Heart left ventricle (tissue), 13 donors: ENCODE results near the gene HS3ST3B1.

ENCODE experiments used
- CTCF ChIP-seq, 12 donors: fragments of 200-600 bp; sonication (generic) in 4 of 12; IDR thresholded peaks; one replicate each; pipeline versions ENCODE4 v1.5.0 to v1.8.0; 2018 to 2022; ENCODE audit warnings: antibody characterized with exemption in 12 of 12, mild to moderate bottlenecking in 5 of 12
- POLR2A ChIP-seq, 2 donors: fragments of 450-650 bp; IDR thresholded peaks; one replicate each; pipeline ENCODE4 v1.6.1; 2017; ENCODE audit warnings: antibody characterized with exemption in 2 of 2, mild to moderate bottlenecking in 2 of 2, moderate library complexity in 2 of 2
- donor health status: ischemic (EF 13 %, LVEDD 7.1; RV severe dilation, severe dysfunction).
- donor health status: DM: no; HTN: yes; CAD: no.
- donor health status: DM: no; HTN: no; CAD: no.
- donor health status: ischemic (EF 25% LVEDD 6.9; RV normal size, moderate dysfunction).
- donor health status: ischemic (EF 25% LVEDD 5.7; RV mildly dilated, moderate dysfunction).
- donor health status: ischemic (EF 35%, LVEDD 5.7; RV mildly dilated, moderate dysfunction).
- donor health status: nonischemic (EF 11% LVEDD 7.7; RV severe dilation, severe dysfunction).
- donor health status: DM: yes; HTN: yes; CAD: no.
- donor health status: PGD.
- donor health status: ischemic (EF 29% LVEDD 5.4; RV normal size, mild dysfunction).
- donor health status: nonischemic (EF 23%, LVEDD 6.1; RV moderate dilation, normal function).

- TF ChIP-seq CTCF (IDR thresholded peaks at IDR 0.05) (no peak), POLR2A (IDR thresholded peaks at IDR 0.05) (no peak)
Observed at GRCh38 chr17:14359163-14360020, 58.5 kb downstream of the HS3ST3B1 start.
